ENCODE data around the gene FER. TPM values are rescaled to one million over a fixed set of nuclear protein-coding genes. Genes with fewer than 3 reads are reported as not detected.

FER gene
- total and polyA plus RNA-seq, 2 of the 8 experiments (the other 6 are each of a cell fraction or from before 2014, with no cell fraction given): 1.3 to 15.8 TPM

- no peaks in the 10 kb centered on the region for H3K27me3 ChIP-seq (replicated peaks in 1 of 4; ENCODE audit: control insufficient read depth in 3 of 4, extremely low read depth in 1 of 4, insufficient read depth in 3 of 4, low read length in 3 of 4)
- no peaks in the 10 kb centered on the region for H3K4me1 ChIP-seq (replicated peaks in 1 of 4; ENCODE audit: control insufficient read depth in 3 of 4, insufficient read depth in 4 of 4, low read length in 3 of 4)
- H3K9me3 ChIP-seq (ENCODE audit: insufficient read depth in 2 of 2, low read depth in 1 of 2, low read length in 1 of 2): peaks cover 1 to 2% of the 10 kb centered on the region in 2 experiments; a peak in 1 of 4 replicates
- H3K27ac ChIP-seq (ENCODE audit: low read depth, low read length): no peak overlapping the region
- no peak overlapping the region for H3K4ac ChIP-seq (replicated peaks; ENCODE audit: insufficient read length, low read depth, low read length)
- no peak overlapping the region for H3K23ac ChIP-seq (ENCODE audit: insufficient read length)
- H4K5ac ChIP-seq (ENCODE audit: insufficient read length, low read depth, low read length): no peak overlapping the region
- no peaks in the 10 kb centered on the region for H4K20me1 ChIP-seq (replicated peaks in 1 of 2; ENCODE audit: control insufficient read depth in 1 of 2, insufficient read depth in 2 of 2, low read length in 2 of 2)
- no peak overlapping the region for H3K56ac ChIP-seq (replicated peaks; ENCODE audit: insufficient read length, low read depth, low read length)
- no peak overlapping the region for H3K4me3 ChIP-seq (ENCODE audit: extremely low read depth in 1 of 4, insufficient read depth in 2 of 4, low read depth in 3 of 4, low read length in 4 of 4)
- DNase-seq (ENCODE audit: low read depth in 1 of 2, low spot score in 2 of 2) (no peak), FAIRE-seq (no peak)
- no peak overlapping the region for H2AK5ac ChIP-seq (ENCODE audit: low read depth, low read length)
- H3K79me2 ChIP-seq (ENCODE audit: control insufficient read depth in 1 of 2, insufficient read depth in 2 of 2, low read length in 2 of 2): no peaks in the 10 kb centered on the region
- no peak overlapping the region for H2BK12ac ChIP-seq (ENCODE audit: low read depth, low read length)
- H4K91ac ChIP-seq (replicated peaks; ENCODE audit: insufficient read length, low read length): no peak overlapping the region
- H2BK15ac ChIP-seq (ENCODE audit: low read length): no peak overlapping the region
- CTCF ChIA-PET (ENCODE audit: partially characterized antibody): interaction anchor here (1.3 kb wide), 1 partner anchor 14 kb away, joined by 3 read pairs; no protein-coding TSS in a partner anchor
- H3K36me3 ChIP-seq (ENCODE audit: control insufficient read depth in 2 of 4, insufficient read depth in 4 of 4, low read length in 3 of 4): no peaks in the 10 kb centered on the region
- no peaks in the 10 kb centered on the region for H3K79me1 ChIP-seq (ENCODE audit: low read depth, low read length)
- no peak overlapping the region for H2BK5ac ChIP-seq (ENCODE audit: low read depth, low read length)
- no peak overlapping the region for H2BK20ac ChIP-seq (ENCODE audit: low read length)
- TF ChIP-seq RBBP5 (IDR thresholded peaks at IDR 0.05; ENCODE audit: borderline replicate concordance, low read depth, low read length) (no peak), SIX5 (IDR thresholded peaks at IDR 0.05; ENCODE audit: low read depth, low read length) (no peak), ZNF274 (IDR thresholded peaks at IDR 0.05; ENCODE audit: borderline replicate concordance, extremely low read depth, low read length) (no peak), POU5F1 (IDR thresholded peaks at IDR 0.05; ENCODE audit: low read depth, low read length) (no peak), USF2 (IDR thresholded peaks at IDR 0.05; ENCODE audit: low read length) (no peak)
- POLR2A ChIA-PET (ENCODE audit: partially characterized antibody): no interaction called here
- no peak overlapping the region for H3K14ac ChIP-seq (ENCODE audit: insufficient read length)
- no peak overlapping the region for H3K18ac ChIP-seq (ENCODE audit: extremely low read depth, low read length)
- H2BK120ac ChIP-seq (replicated peaks; ENCODE audit: low read depth, low read length): no peak overlapping the region
- no peak overlapping the region for H3K9ac ChIP-seq (replicated peaks in 1 of 4; ENCODE audit: extremely low read depth in 1 of 4, low read depth in 3 of 4, low read length in 3 of 4)
- H3K23me2 ChIP-seq (ENCODE audit: low read depth, low read length): no peaks in the 10 kb centered on the region
- H2AFZ ChIP-seq (ENCODE audit: low read length): no peak overlapping the region
- no peak overlapping the region for H3K4me2 ChIP-seq (ENCODE audit: insufficient read depth in 1 of 2, low read depth in 2 of 2, low read length in 2 of 2)
- H4K8ac ChIP-seq (ENCODE audit: extremely low read depth, insufficient read depth, low read length): no peak overlapping the region
These were observed 128.8 kb downstream of the FER start for GRCh38 chr5:108876451-108876850.
